Measurements from ENCODE around the gene CAB39L.

DNA sequence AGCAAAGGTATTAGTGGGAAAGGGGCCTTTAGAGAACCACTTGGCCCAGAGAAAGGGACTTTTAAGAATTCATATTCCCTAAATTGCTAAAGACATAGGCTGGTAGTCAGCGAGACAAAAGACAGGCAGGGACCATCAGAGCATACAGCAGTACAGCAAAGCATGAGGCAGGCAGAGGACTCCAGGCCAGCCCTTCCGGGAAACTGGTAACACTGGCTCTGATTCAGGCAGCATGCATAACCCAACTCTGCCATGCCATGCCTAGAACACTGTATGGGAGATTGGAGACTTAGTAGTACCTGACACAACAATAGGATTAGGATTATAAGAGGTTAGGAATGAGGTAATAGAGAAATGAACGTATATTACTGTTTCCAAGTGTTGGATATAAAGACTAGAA lies 34.9 kb downstream of the CAB39L start:
- no peak for TF ChIP-seq EZH2 (IDR thresholded peaks at IDR 0.05; ENCODE audit: borderline replicate concordance, low read depth, low read length, poor library complexity, severe bottlenecking)
- TF ChIP-seq, protein P1, sequence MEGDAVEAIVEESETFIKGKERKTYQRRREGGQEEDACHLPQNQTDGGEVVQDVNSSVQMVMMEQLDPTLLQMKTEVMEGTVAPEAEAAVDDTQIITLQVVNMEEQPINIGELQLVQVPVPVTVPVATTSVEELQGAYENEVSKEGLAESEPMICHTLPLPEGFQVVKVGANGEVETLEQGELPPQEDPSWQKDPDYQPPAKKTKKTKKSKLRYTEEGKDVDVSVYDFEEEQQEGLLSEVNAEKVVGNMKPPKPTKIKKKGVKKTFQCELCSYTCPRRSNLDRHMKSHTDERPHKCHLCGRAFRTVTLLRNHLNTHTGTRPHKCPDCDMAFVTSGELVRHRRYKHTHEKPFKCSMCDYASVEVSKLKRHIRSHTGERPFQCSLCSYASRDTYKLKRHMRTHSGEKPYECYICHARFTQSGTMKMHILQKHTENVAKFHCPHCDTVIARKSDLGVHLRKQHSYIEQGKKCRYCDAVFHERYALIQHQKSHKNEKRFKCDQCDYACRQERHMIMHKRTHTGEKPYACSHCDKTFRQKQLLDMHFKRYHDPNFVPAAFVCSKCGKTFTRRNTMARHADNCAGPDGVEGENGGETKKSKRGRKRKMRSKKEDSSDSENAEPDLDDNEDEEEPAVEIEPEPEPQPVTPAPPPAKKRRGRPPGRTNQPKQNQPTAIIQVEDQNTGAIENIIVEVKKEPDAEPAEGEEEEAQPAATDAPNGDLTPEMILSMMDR (conservative IDR thresholded peaks at IDR 0.05; ENCODE audit: low read depth, low read length): no peak
